HepG2 (cell line): Measurements from ENCODE around the gene SMIM41. TPM values are rescaled to one million over a fixed set of nuclear protein-coding genes. Genes with fewer than 3 reads are reported as not detected.
A peak's percentile ranks its signal among the peaks of the same experiment; 100 is the strongest.

ENCODE experiments used
- ARID3A ChIP-seq: IDR thresholded peaks from 2 replicates; pipeline ENCODE4 v1.6.1; 2012; ENCODE audit warnings: low read depth, low read length, improper control_type of control experiment
- HBP1 ChIP-seq: IDR thresholded peaks from 2 replicates; pipeline ENCODE4 v1.6.1; 2016; ENCODE audit warnings: low read depth, control low read depth
- HNF1B ChIP-seq: sonication (generic); formaldehyde crosslinking; IDR thresholded peaks from 2 replicates; pipeline ENCODE4 v1.5.1; 2020; ENCODE audit warnings: mild to moderate bottlenecking, moderate library complexity, missing genetic modification reagents
- JARID2 ChIP-seq: sonication (generic); formaldehyde crosslinking; IDR thresholded peaks from 2 replicates; pipeline ENCODE4 v1.8.1; 2023; ENCODE audit warnings: missing genetic modification reagents, inconsistent platforms; ENCODE audit not compliant: insufficient replicate concordance
- JUN ChIP-seq: sonication (generic); formaldehyde crosslinking; IDR thresholded peaks from 2 replicates; pipeline ENCODE4 v1.4.0; 2020; ENCODE audit warnings: mild to moderate bottlenecking, missing genetic modification reagents
- MED8 ChIP-seq: sonication (generic); formaldehyde crosslinking; IDR thresholded peaks from 2 replicates; pipeline ENCODE4 v1.8.1; 2023; ENCODE audit warnings: mild to moderate bottlenecking, missing genetic modification reagents; ENCODE audit not compliant: insufficient replicate concordance
- MIXL1 ChIP-seq: IDR thresholded peaks from 2 replicates; pipeline ENCODE4 v1.6.1; 2016
- SPEN ChIP-seq: sonication (generic); formaldehyde crosslinking; IDR thresholded peaks from 2 replicates; pipeline ENCODE4 v1.5.1; 2020; ENCODE audit warnings: low read depth, mild to moderate bottlenecking, missing genetic modification reagents
- UBTF ChIP-seq: sonication (generic); formaldehyde crosslinking; IDR thresholded peaks from 2 replicates; pipeline ENCODE4 v1.4.0; 2020; ENCODE audit warnings: mild to moderate bottlenecking, missing genetic modification reagents
- USF2 ChIP-seq, 2 experiments: sonication (generic) in 1 of 2; formaldehyde crosslinking in 1 of 2; IDR thresholded peaks; 2 replicates each; pipeline versions ENCODE4 v1.5.1 to v1.6.1; 2011 to 2020; ENCODE audit warnings: borderline replicate concordance in 1 of 2, low read depth in 1 of 2, low read length in 1 of 2, mild to moderate bottlenecking in 1 of 2, missing genetic modification reagents in 1 of 2, moderate library complexity in 1 of 2
- ZC3H13 ChIP-seq: sonication (generic); formaldehyde crosslinking; IDR thresholded peaks from 2 replicates; pipeline ENCODE4 v1.8.1; 2023; ENCODE audit warnings: mild to moderate bottlenecking, missing genetic modification reagents, moderate library complexity
- ZGPAT ChIP-seq: IDR thresholded peaks from 2 replicates; pipeline ENCODE4 v1.6.1; 2016; ENCODE audit warnings: mild to moderate bottlenecking
- ZNF224 ChIP-seq: sonication (generic); formaldehyde crosslinking; IDR thresholded peaks from 2 replicates; pipeline ENCODE4 v1.5.0; 2020; ENCODE audit warnings: mild to moderate bottlenecking, missing genetic modification reagents
- ZNF234 ChIP-seq: sonication (generic); formaldehyde crosslinking; conservative IDR thresholded peaks from 2 replicates; pipeline ENCODE4 v1.5.1; 2020; ENCODE audit warnings: mild to moderate bottlenecking, missing genetic modification reagents
- ZNF746 ChIP-seq: sonication (generic); formaldehyde crosslinking; IDR thresholded peaks from 2 replicates; pipeline ENCODE4 v1.8.0; 2022; ENCODE audit warnings: mild to moderate bottlenecking, missing genetic modification reagents
- ZNF747 ChIP-seq: sonication (generic); formaldehyde crosslinking; IDR thresholded peaks from 2 replicates; pipeline ENCODE4 v1.8.1; 2023; ENCODE audit warnings: missing genetic modification reagents, mild to moderate bottlenecking, borderline replicate concordance
- polyA plus RNA-seq, 8 experiments: library from polyadenylated mRNA; depleted of rRNA in 3 of 8; stranded (reverse) in 7 of 8; unstranded in 1 of 8; fragments of >200 nt; fragmentation: Illumina TruSeq in 4 of 8; extraction: Trizol in 4 of 8; gene quantifications; 2 replicates each; pipeline versions ENCODE4 v1.2.1 to v1.2.3, GENCODE V29; 2011 to 2016; ENCODE audit warnings: low read depth in 4 of 8, missing spikeins in 1 of 8, mixed read lengths in 1 of 8; ENCODE audit not compliant: insufficient read depth in 1 of 8
- total RNA-seq, 5 experiments: library from RNA; depleted of rRNA; stranded (reverse); fragments of >200 nt; fragmentation: Illumina TruSeq; extraction: Trizol; gene quantifications; 2 replicates each; pipeline ENCODE4 v1.2.3, GENCODE V29; 2016; ENCODE audit warnings: low read depth in 1 of 5

Gene SMIM41
- total and polyA plus RNA-seq, 2 of the 13 experiments (the other 11 are each of a cell fraction or from before 2014, with no cell fraction given) = not detected

- TF ChIP-seq ZC3H13 (no peak), USF2 (IDR thresholded peaks at IDR 0.05; ENCODE audit: low read depth, low read length) (no peak), USF2 (CRISPR knock-in tag; IDR thresholded peaks at IDR 0.05; ENCODE audit: borderline replicate concordance) (peak; percentile 95; the same call in 1 of the 2 replicates), HNF1B (CRISPR knock-in tag) (peak; percentile 42; the same call in 1 of the 2 replicates), MED8 (CRISPR knock-in tag) (peak; percentile 59), ZNF224 (CRISPR knock-in tag) (no peak), SPEN (CRISPR knock-in tag) (peak; percentile 67), ZNF747 (peak; percentile 14; the same call in 1 of the 2 replicates), ARID3A (0 out of 2 replicates have a peak, but pooled peaks have one; percentile 36), HBP1 (CRISPR knock-in tag) (0 out of 2 replicates have a peak, but pooled peaks have one; percentile 23), JARID2 (CRISPR knock-in tag) (peak; percentile 64), UBTF (CRISPR knock-in tag) (peak; percentile 84), MIXL1 (peak; percentile 34; the same call in 1 of the 2 replicates), ZGPAT (peak; percentile 81; the same call in 1 of the 2 replicates), JUN (CRISPR knock-in tag) (no peak), ZNF746 (CRISPR knock-in tag) (peak; percentile 88; the same call in 1 of the 2 replicates), ZNF234 (CRISPR knock-in tag) (0 out of 2 replicates have a peak, but pooled peaks have one; percentile 23)
These were observed 28.6 kb upstream of the SMIM41 start, which contains the start of gene NR4A1 (continued) for GRCh38 chr12:52050758-52051541.
